DMS153 (cell line): ENCODE data around the gene CTSS.
"Not testable (repeated sequence)": the region's sequence is repeated elsewhere in the genome, so short reads cannot be mapped to it uniquely, and the experiment has no call there.

ENCODE experiments used
- DNase-seq: peaks from one replicate; lab custom pipeline; 2025; lab: John Stamatoyannopoulos, UW

Gene CTSS

DNA sequence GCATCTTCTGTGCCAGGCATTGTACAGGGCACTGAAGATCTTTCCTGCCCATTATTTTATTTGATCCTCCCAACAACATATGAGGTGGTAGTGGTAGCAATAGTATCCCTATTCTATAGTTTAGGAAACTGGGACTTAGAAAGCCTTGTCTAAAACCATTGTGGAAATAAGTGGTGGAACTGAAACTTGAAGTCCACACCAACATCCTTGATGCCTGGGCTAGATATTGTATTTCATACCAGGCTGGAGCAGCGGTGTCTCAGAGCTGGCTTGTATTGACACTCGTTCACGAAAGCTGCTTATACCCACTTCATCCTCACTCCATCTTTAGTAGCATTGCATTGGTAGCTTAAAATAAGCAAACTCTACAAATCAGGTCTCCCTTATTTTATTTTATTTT lies 9.7 kb upstream of the CTSS start:
- no peak for DNase-seq

DNA sequence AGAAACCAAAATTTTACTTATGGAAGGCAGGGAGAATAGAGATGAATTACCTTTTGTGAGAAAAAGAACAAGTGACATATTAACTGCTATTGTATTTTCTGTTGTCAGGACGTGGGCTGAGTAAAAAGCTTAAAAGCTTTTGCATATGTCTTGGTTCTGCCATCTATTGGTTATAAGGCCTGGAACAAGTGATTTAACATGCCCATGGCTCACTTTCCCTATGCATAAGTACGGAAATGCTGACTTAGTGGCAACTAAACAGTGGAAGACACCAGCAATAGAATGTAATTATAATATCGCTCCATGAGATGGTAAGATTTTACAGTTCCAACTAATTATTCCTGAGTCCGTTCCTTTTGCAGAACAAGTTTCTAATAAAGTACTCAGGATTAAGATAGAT lies 6.7 kb upstream of the CTSS start:
- DNase-seq, result no peak

- DNase-seq, result not testable (repeated sequence)
These were observed 2.1 kb upstream of the CTSS start for GRCh38 chr1:150767704-150768103.

GRCh38 chr1:150765977-150766301 lies 361 bp upstream of the CTSS start:
- not testable (repeated sequence) for DNase-seq

- DNase-seq, result peak; percentile 39
These were observed 919 bp downstream of the CTSS start for GRCh38 chr1:150764617-150765101.

- DNase-seq, result no peak
These were observed 2.6 kb downstream of the CTSS start for GRCh38 chr1:150763018-150763417.

DNA sequence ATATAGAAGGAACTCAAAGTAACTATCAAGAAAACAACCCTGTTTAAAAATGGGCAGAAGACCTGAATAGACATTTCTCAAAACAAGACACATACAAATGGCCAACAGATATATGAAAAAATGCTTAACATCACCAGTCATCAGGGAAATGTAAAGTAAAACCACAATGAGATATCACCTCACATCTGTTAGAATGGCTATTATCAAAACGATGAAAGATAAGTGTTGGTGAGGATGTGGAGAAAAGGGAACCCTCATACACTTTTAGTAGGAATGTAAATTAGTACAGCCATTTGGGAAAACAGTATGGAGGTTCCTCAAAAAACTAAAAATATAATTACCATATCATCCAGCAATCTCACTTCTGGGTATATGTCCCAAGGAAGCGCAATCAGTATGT lies 3.0 kb downstream of the CTSS start:
- DNase-seq, result no peak

DNA sequence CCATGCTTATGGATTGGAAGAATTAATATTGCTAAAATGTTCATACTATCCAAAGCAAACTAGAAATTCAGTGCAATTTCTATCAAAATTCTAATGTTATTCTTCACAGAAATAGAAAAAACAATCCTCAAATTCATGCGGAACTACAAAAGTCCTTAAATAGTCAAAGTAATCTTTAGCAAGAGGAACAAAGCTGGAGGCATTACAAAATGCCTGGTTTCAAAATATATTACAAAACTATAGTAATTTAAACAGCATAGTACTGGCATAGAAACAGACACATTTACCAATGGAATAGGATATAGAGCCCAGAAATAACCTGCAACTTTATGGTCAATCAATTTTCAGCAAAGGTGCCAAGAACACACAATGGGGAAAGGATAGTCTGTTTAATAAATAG lies 3.8 kb downstream of the CTSS start:
- DNase-seq, result no peak

- DNase-seq, result no peak
These were observed 5.6 kb downstream of the CTSS start for GRCh38 chr1:150760013-150760412.

DNA sequence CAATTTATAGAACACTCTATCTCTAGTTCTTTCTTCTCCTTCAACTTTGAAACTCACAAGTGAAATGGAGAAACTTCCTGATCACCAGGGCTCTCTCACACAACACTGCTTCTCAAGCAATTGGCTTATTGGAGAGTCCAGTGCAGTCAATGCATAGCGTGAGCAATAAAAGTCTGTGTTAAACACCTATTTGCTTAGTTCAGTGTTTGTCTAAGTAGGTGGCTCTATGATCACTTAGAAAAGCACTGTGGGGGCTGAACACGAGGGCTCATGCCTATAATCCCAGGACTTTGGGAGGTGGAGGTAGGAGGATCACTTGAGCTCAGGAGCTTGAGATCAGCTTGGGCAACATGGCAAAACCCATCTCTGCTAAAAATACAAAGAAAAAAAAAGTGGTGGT lies 12.2 kb downstream of the CTSS start:
- no peak for DNase-seq

GRCh38 chr1:150751443-150751842 lies 14.1 kb downstream of the CTSS start:
- DNase-seq, result no peak

GRCh38 chr1:150749720-150750311 lies 15.8 kb downstream of the CTSS start:
- no peak for DNase-seq

- no peak for DNase-seq
These were observed 16.5 kb downstream of the CTSS start for GRCh38 chr1:150748878-150749719.

GRCh38 chr1:150730130-150730721 lies 35.4 kb downstream of the CTSS start:
- DNase-seq, result no peak

GRCh38 chr1:150724336-150724735 lies 41.2 kb downstream of the CTSS start:
- DNase-seq, result no peak

- DNase-seq, result no peak
These were observed 44.9 kb downstream of the CTSS start, which contains the start of gene HORMAD1 for GRCh38 chr1:150720703-150721102. Gene HORMAD1 (minus strand): TSS chr1:150720895. CDS start chr1:150719505, 1,390 bp downstream.

GRCh38 chr1:150720098-150720497 lies 45.5 kb downstream of the CTSS start:
- DNase-seq, result no peak

GRCh38 chr1:150718225-150718891 lies 47.2 kb downstream of the CTSS start:
- DNase-seq, result no peak

DNA sequence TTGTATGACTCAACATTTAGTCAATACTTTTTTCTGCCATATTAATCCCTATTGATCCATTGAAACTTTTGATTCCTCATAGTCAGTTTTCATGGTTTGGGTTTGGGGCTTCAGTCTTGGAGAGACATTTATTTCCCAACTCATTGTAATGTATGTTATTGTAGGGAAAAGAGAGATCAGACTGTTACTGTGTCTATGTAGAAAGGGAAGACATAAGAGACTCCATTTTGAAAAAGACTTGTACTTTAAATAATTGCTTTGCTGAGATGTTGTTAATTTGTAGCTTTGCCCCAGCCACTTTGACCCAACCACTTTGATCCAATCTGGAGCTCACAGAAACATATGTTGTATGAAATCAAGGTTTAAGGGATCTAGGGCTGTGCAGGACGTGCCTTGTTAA lies 56.5 kb downstream of the CTSS start:
- DNase-seq, result not testable (repeated sequence)

- DNase-seq, result no peak
These were observed 57.0 kb downstream of the CTSS start for GRCh38 chr1:150708595-150708994.

DNA sequence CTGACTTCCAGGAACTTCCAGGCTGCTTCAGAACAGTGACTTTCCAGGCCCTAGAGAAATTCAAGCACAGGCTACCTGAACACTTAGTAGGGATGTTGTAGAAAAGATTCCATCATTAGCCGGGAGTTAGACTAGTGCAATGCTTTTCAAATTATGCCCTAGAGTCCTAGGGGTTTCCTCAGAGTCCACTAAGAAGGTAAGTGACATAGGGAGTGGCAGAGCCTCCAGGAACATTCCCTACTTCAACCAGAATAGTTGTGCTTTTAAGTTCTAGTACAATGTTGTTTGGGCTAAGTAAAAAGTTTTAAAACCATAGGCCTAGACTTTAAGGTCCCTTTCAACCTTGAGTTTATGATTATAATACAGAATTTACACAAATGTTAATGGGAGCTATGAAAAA lies 59.5 kb downstream of the CTSS start:
- DNase-seq, result no peak

GRCh38 chr1:150703427-150703826 lies 62.2 kb downstream of the CTSS start:
- no peak for DNase-seq
